Measurements from ENCODE around the gene TTYH3.

DNA sequence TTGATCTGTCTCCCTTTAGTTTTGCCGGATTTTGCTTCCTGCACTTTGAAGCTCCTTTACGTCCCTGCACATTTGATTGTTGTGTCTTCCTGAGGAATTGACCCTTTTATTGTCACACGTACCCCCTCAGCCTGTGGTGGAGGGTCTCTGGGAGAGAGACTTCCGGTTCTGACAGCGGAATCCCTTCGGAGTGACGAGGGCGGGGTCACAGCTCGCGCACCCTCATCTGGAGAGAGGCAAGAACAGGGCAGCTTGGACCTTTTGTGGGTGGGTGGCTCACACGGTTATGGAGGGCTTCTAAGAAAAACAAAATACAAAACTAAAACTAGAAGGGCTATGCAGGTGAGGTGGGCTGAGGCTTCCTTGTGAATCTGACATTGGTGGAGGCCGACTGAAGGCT is 82.2 kb downstream of the TTYH3 start:
- TF ChIP-seq CTCF (conservative IDR thresholded peaks at IDR 0.05; ENCODE audit: low read length) (no peak), EZH2phosphoT487 (IDR thresholded peaks at IDR 0.05; ENCODE audit: borderline replicate concordance, low read depth, low read length) (no peak)

All from OCI-LY7 (cell line).